Parathyroid adenoma (tissue), 2 donors: Measurements from ENCODE around the gene HRCT1.

Experiments used
- H2AFZ ChIP-seq: fragments of 300-600 bp; sonication (generic); one replicate; pipeline ENCODE4 v1.7.0; 2017; ENCODE audit warnings: antibody characterized with exemption, mild to moderate bottlenecking
- H3K27ac ChIP-seq: fragments of 300-600 bp; sonication (generic); one replicate; pipeline ENCODE4 v1.7.0; 2017
- H3K27me3 ChIP-seq: fragments of 300-600 bp; sonication (generic); one replicate; pipeline ENCODE4 v1.7.0; 2017; ENCODE audit warnings: low read length; ENCODE audit not compliant: control insufficient read depth, insufficient read depth
- H3K36me3 ChIP-seq: fragments of 300-600 bp; sonication (generic); one replicate; pipeline ENCODE4 v1.7.0; 2017; ENCODE audit warnings: low read length; ENCODE audit not compliant: control insufficient read depth, insufficient read depth
- H3K4me1 ChIP-seq: fragments of 300-600 bp; sonication (generic); one replicate; pipeline ENCODE4 v1.7.0; 2017; ENCODE audit warnings: control low read depth
- H3K4me2 ChIP-seq: fragments of 300-600 bp; sonication (generic); one replicate; pipeline ENCODE4 v1.7.0; 2017; ENCODE audit warnings: low read length
- H3K4me3 ChIP-seq: fragments of 300-600 bp; sonication (generic); one replicate; pipeline ENCODE4 v1.7.0; 2017; ENCODE audit warnings: low read depth, low read length
- H3K79me2 ChIP-seq: fragments of 300-600 bp; sonication (generic); one replicate; pipeline ENCODE4 v1.7.0; 2017; ENCODE audit warnings: control low read depth
- H3K9ac ChIP-seq: fragments of 300-600 bp; sonication (generic); one replicate; pipeline ENCODE4 v1.7.0; 2017; ENCODE audit warnings: mild to moderate bottlenecking
- H3K9me3 ChIP-seq: fragments of 300-600 bp; sonication (generic); one replicate; pipeline ENCODE4 v1.7.0; 2017; ENCODE audit warnings: low read length; ENCODE audit not compliant: control insufficient read depth
- TF ChIP-seq, protein P1 (sequence below): fragments of 300-600 bp; sonication (generic); IDR thresholded peaks from one replicate; pipeline ENCODE4 v1.7.0; 2017; ENCODE audit warnings: antibody characterized with exemption, mild to moderate bottlenecking
- donor health status: primary hyperparathyroidism.

HRCT1 gene

DNA sequence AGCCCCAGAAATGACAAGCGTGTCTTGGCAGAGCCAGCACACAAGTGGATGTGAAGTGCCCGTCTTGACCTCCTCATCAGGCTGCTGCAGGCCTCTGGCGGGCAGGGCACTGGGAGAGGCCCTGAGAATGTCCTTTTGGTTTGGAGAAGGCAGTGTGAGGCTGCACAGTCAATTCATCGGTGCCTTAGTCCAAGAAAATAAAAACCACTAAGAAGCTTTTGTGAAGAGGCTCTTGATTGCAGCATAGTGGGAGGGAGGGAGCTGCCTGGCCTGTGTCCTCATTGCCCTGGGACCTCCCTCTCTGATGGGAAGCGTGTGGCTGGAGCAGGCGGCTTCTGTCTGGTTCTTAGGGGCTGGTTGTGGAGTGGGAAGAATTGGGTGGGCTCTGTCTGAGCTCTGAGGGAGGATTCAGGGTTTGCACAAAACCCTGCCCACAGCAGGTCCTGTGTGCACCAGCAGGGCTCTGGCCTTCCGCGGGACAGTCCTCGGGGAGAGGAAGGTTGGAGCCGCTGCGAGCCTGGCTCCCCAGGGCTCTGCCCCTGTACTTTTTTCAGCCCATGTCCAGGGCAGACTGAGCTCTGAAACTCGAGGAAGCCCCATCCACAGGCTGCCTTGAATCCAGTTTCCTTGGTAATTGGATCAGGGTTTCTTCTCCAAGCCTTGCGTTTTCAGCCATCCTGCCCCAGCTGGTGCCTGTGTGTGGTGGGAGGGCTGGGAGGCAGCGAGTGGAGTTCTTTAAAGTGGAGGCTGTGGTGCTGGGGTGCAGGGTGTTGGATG lies 1.1 kb downstream of the HRCT1 start:
- TF ChIP-seq, protein P1, sequence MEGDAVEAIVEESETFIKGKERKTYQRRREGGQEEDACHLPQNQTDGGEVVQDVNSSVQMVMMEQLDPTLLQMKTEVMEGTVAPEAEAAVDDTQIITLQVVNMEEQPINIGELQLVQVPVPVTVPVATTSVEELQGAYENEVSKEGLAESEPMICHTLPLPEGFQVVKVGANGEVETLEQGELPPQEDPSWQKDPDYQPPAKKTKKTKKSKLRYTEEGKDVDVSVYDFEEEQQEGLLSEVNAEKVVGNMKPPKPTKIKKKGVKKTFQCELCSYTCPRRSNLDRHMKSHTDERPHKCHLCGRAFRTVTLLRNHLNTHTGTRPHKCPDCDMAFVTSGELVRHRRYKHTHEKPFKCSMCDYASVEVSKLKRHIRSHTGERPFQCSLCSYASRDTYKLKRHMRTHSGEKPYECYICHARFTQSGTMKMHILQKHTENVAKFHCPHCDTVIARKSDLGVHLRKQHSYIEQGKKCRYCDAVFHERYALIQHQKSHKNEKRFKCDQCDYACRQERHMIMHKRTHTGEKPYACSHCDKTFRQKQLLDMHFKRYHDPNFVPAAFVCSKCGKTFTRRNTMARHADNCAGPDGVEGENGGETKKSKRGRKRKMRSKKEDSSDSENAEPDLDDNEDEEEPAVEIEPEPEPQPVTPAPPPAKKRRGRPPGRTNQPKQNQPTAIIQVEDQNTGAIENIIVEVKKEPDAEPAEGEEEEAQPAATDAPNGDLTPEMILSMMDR: no peak
- H3K9ac ChIP-seq: no peak overlapping the region
- H2AFZ ChIP-seq: no peak overlapping the region
- H3K27ac ChIP-seq: peak overlapping the region; percentile 76
- no peaks in the 10 kb centered on the region for H3K36me3 ChIP-seq
- no peak overlapping the region for H3K4me3 ChIP-seq
- H3K4me1 ChIP-seq: peaks cover 7% of the 10 kb centered on the region
- H3K9me3 ChIP-seq: no peaks in the 10 kb centered on the region
- no peaks in the 10 kb centered on the region for H3K79me2 ChIP-seq
- H3K27me3 ChIP-seq: no peaks in the 10 kb centered on the region
- no peak overlapping the region for H3K4me2 ChIP-seq

DNA sequence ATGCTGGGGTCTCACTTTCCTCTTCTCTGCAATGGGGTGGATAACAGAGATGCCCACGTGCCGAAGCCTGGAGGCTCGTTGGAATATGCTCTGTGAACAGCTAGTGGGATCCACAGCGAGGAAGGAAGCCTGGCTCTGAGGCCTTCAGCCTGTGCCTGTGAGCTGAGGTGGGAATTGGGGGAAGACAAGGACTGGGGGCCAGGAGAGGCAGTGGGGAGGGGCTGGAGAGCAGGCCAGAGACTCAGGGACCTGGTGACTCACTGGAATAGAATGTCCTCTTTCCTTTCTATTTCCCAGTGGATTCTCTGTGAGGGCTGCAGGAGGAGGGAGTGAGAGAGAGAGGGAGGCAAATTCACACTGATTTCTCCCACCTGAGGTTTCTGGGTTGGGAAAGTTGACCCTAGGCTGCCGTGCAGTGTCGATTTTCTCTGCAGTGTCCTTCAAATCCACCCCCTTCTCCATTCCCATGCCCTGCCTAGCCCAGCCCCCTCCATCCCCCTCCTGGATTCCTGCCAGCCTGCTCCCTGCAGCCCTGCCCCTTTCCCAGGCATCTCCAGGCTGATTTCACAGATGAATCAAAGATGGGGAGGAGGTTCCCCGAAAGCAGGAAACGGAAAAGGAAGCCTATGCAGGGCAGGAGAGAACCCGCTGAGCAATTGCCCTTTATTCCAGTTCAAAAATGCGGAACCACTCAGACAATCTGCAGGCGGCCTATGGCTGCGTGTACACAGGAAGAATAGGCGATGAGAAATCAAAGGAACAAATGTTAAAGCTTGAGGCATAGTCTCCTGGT lies 1.9 kb downstream of the HRCT1 start:
- H3K9me3 ChIP-seq: no peaks in the 10 kb centered on the region
- H3K79me2 ChIP-seq: no peaks in the 10 kb centered on the region
- no peaks in the 10 kb centered on the region for H3K27me3 ChIP-seq
- TF ChIP-seq, protein P1: no peak
- no peak overlapping the region for H2AFZ ChIP-seq
- H3K27ac ChIP-seq: peak overlapping the region; percentile 76
- H3K4me3 ChIP-seq: no peak overlapping the region
- no peaks in the 10 kb centered on the region for H3K36me3 ChIP-seq
- H3K4me1 ChIP-seq: peaks cover 7% of the 10 kb centered on the region
- no peak overlapping the region for H3K4me2 ChIP-seq
- H3K9ac ChIP-seq: no peak overlapping the region

DNA sequence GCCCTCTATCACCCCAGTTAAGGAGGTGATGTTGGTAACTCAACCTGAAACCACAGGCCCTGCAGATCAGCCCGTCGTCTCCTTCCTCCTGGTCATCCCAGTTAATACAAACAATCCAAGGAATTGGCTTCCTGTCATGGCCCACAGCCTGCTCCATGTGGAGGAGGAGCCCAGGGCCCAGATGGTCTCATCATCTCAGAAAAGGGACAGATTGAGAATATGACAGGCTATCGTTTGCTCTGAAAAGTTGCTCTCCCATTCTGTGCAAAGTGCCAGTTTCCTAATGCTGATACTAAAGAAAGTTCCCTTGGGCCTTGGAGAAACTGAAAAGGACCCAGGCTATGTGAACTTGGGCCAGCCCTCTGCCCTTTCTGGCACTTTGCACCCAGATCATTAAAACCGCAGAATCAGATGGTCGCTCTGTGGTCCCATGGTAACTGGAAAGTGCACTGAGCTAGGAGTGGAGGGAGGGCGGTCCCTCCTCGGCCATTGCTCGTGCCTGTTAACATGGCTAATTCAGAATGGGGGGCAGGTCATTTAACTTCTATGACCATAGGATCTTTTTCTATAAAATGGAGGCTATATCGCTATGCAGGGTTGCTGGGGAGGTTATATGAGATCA lies 2.6 kb downstream of the HRCT1 start:
- TF ChIP-seq, protein P1: no peak
- Histone ChIP-seq H2AFZ (no peak overlapping the region), H3K79me2 (no peaks in the 10 kb centered on the region), H3K9me3 (no peaks in the 10 kb centered on the region), H3K4me2 (no peak overlapping the region), H3K4me3 (no peak overlapping the region), H3K27me3 (no peaks in the 10 kb centered on the region), H3K9ac (no peak overlapping the region), H3K27ac (peak overlapping the region; percentile 76), H3K4me1 (peaks cover 7% of the 10 kb centered on the region), H3K36me3 (no peaks in the 10 kb centered on the region)

DNA sequence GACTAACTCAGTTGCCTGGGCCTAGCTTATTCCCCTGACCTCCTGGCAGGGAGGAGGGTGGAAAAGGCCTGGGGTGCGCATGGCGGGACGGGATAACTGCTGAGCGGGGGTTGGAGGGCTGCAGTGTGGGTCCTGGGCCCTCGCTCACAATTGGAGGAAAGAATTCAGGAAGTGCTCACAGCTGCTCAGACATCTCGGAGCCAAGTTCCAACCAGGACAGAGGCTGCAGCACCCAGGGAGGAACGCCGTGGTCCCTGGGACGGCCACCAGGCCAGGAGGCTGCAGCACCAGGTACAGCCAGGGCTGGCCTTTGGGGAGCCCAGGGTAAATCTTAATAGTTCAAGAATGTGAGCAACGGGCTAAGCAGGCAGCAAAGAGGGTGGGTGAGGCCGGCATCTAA lies 3.3 kb downstream of the HRCT1 start, which contains the start of gene SPAAR:
TSS of gene SPAAR (plus strand) at position 217 of the 400 bp plus-strand sequence. CDS start 974 bp downstream, outside the sequence.
- Histone ChIP-seq H3K79me2 (no peaks in the 10 kb centered on the region), H3K4me2 (peak within 1 kb of the TSS; percentile 14), H2AFZ (no peak within 1 kb of the TSS), H3K4me1 (peaks cover 9% of the 10 kb centered on the region), H3K4me3 (no peak within 1 kb of the TSS), H3K27me3 (no peaks in the 10 kb centered on the region), H3K9me3 (no peaks in the 10 kb centered on the region), H3K9ac (no peak within 1 kb of the TSS), H3K27ac (peak within 1 kb of the TSS; percentile 76), H3K36me3 (no peaks in the 10 kb centered on the region)
- TF ChIP-seq, protein P1: no peak
